GM12878 (cell line): Measurements from ENCODE around the gene RSL24D1. TPM values are rescaled to one million over a fixed set of nuclear protein-coding genes. Genes with fewer than 3 reads are reported as not detected.

Experiments used
- BACH1 ChIP-seq: fragments of 450-650 bp; IDR thresholded peaks from 2 replicates; pipeline ENCODE4 v1.6.1; 2017; ENCODE audit warnings: mild to moderate bottlenecking, borderline replicate concordance
- CHD2 ChIP-seq: IDR thresholded peaks from 2 replicates; pipeline ENCODE4 v1.6.1; 2011; ENCODE audit warnings: low read depth, low read length, improper control_type of control experiment, borderline replicate concordance
- NR2F1 ChIP-seq: fragments of 450-650 bp; conservative IDR thresholded peaks from 2 replicates; pipeline ENCODE4 v1.6.1; 2017; ENCODE audit warnings: mild to moderate bottlenecking
- POU2F2 ChIP-seq: IDR thresholded peaks from 3 replicates; pipeline ENCODE4 v1.6.1; 2011; ENCODE audit warnings: low read depth, mild to moderate bottlenecking, low read length, borderline replicate concordance
- PRDM15 ChIP-seq: fragments of 450-650 bp; formaldehyde crosslinking; IDR thresholded peaks from 2 replicates; pipeline ENCODE4 v1.4.0; 2020; ENCODE audit warnings: mild to moderate bottlenecking, moderate library complexity
- RBBP5 ChIP-seq: fragments of 200-600 bp; sonication (generic); conservative IDR thresholded peaks from 2 replicates; pipeline ENCODE4 v1.6.1; 2016
- polyA plus RNA-seq, 11 experiments: library from polyadenylated mRNA; depleted of rRNA in 4 of 11; unstranded in 6 of 11; stranded (reverse) in 5 of 11; fragments of >200 nt; fragmentation: Nextera tagmentation in 4 of 11; fragmentation: Illumina TruSeq in 1 of 11; extraction: Ambion mirVana in 4 of 11; extraction: Trizol in 1 of 11; gene quantifications; 1 replicate in 1 of 11; 2 replicates in 10 of 11; pipeline versions ENCODE4 v1.2.1 to v1.2.3, GENCODE V29; 2011 to 2016; ENCODE audit warnings: inconsistent platforms in 2 of 11, missing spikeins in 2 of 11, low read depth in 1 of 11
- total RNA-seq, 4 experiments: library from RNA; depleted of rRNA in 3 of 4; stranded (reverse); fragments of >200 nt in 3 of 4; fragmentation: Illumina TruSeq in 1 of 4; extraction: Trizol in 1 of 4; gene quantifications; 2 replicates each; pipeline versions ENCODE4 v1.2.1 to v1.2.3, GENCODE V29; 2013 to 2021
- TF ChIP-seq, protein P1 (sequence below): IDR thresholded peaks from 2 replicates; pipeline ENCODE4 v1.6.1; 2012; ENCODE audit warnings: improper control_type of control experiment, low read depth, low read length; ENCODE audit not compliant: insufficient replicate concordance
- TF ChIP-seq, protein P2 (sequence below): IDR thresholded peaks from 2 replicates; pipeline ENCODE4 v1.6.1; 2012; ENCODE audit warnings: mild to moderate bottlenecking, low read depth, low read length

Gene RSL24D1
- total and polyA plus RNA-seq, 10 of the 15 experiments (the other 5 are each of a cell fraction or from before 2014, with no cell fraction given): 94.9 to 249 (median 121) TPM

- no peak for TF ChIP-seq PRDM15
- TF ChIP-seq NR2F1: no peak
- no peak for TF ChIP-seq RBBP5
- TF ChIP-seq, protein P1, sequence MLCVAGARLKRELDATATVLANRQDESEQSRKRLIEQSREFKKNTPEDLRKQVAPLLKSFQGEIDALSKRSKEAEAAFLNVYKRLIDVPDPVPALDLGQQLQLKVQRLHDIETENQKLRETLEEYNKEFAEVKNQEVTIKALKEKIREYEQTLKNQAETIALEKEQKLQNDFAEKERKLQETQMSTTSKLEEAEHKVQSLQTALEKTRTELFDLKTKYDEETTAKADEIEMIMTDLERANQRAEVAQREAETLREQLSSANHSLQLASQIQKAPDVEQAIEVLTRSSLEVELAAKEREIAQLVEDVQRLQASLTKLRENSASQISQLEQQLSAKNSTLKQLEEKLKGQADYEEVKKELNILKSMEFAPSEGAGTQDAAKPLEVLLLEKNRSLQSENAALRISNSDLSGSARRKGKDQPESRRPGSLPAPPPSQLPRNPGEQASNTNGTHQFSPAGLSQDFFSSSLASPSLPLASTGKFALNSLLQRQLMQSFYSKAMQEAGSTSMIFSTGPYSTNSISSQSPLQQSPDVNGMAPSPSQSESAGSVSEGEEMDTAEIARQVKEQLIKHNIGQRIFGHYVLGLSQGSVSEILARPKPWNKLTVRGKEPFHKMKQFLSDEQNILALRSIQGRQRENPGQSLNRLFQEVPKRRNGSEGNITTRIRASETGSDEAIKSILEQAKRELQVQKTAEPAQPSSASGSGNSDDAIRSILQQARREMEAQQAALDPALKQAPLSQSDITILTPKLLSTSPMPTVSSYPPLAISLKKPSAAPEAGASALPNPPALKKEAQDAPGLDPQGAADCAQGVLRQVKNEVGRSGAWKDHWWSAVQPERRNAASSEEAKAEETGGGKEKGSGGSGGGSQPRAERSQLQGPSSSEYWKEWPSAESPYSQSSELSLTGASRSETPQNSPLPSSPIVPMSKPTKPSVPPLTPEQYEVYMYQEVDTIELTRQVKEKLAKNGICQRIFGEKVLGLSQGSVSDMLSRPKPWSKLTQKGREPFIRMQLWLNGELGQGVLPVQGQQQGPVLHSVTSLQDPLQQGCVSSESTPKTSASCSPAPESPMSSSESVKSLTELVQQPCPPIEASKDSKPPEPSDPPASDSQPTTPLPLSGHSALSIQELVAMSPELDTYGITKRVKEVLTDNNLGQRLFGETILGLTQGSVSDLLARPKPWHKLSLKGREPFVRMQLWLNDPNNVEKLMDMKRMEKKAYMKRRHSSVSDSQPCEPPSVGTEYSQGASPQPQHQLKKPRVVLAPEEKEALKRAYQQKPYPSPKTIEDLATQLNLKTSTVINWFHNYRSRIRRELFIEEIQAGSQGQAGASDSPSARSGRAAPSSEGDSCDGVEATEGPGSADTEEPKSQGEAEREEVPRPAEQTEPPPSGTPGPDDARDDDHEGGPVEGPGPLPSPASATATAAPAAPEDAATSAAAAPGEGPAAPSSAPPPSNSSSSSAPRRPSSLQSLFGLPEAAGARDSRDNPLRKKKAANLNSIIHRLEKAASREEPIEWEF: no peak
- no peak for TF ChIP-seq BACH1
- TF ChIP-seq, protein P2, sequence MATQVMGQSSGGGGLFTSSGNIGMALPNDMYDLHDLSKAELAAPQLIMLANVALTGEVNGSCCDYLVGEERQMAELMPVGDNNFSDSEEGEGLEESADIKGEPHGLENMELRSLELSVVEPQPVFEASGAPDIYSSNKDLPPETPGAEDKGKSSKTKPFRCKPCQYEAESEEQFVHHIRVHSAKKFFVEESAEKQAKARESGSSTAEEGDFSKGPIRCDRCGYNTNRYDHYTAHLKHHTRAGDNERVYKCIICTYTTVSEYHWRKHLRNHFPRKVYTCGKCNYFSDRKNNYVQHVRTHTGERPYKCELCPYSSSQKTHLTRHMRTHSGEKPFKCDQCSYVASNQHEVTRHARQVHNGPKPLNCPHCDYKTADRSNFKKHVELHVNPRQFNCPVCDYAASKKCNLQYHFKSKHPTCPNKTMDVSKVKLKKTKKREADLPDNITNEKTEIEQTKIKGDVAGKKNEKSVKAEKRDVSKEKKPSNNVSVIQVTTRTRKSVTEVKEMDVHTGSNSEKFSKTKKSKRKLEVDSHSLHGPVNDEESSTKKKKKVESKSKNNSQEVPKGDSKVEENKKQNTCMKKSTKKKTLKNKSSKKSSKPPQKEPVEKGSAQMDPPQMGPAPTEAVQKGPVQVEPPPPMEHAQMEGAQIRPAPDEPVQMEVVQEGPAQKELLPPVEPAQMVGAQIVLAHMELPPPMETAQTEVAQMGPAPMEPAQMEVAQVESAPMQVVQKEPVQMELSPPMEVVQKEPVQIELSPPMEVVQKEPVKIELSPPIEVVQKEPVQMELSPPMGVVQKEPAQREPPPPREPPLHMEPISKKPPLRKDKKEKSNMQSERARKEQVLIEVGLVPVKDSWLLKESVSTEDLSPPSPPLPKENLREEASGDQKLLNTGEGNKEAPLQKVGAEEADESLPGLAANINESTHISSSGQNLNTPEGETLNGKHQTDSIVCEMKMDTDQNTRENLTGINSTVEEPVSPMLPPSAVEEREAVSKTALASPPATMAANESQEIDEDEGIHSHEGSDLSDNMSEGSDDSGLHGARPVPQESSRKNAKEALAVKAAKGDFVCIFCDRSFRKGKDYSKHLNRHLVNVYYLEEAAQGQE: no peak
- TF ChIP-seq CHD2: no peak
- no peak for TF ChIP-seq POU2F2
Measured at GRCh38 chr15:55240125-55240760, 43.5 kb upstream of the RSL24D1 start (continued).
